Endothelial cell (in vitro differentiated cells): ENCODE measurements around the gene ZP1. TPM values are rescaled to one million over a fixed set of nuclear protein-coding genes. Genes with fewer than 3 reads are reported as not detected.

Source experiments
- DNase-seq: peaks from one replicate; pipeline ENCODE4 v3.0.0; 2021; ENCODE audit warnings: low spot score
- H3K27ac Mint-ChIP-seq: one replicate; pipeline ENCODE4 v1.8.0; 2021; ENCODE audit warnings: mixed read lengths, inconsistent platforms; ENCODE audit not compliant: unreplicated experiment
- H3K27me3 Mint-ChIP-seq: one replicate; pipeline ENCODE4 v1.8.0; 2021; ENCODE audit warnings: mild to moderate bottlenecking, moderate library complexity, mixed read lengths, inconsistent platforms; ENCODE audit not compliant: unreplicated experiment
- H3K36me3 Mint-ChIP-seq: one replicate; pipeline ENCODE4 v1.8.0; 2021; ENCODE audit warnings: mild to moderate bottlenecking, low read depth, mixed read lengths, inconsistent platforms; ENCODE audit not compliant: unreplicated experiment
- H3K4me1 Mint-ChIP-seq: one replicate; pipeline ENCODE4 v1.8.0; 2021; ENCODE audit warnings: mild to moderate bottlenecking, mixed read lengths, inconsistent platforms; ENCODE audit not compliant: unreplicated experiment
- H3K4me3 Mint-ChIP-seq: one replicate; pipeline ENCODE4 v1.8.0; 2021; ENCODE audit warnings: mild to moderate bottlenecking, mixed read lengths, inconsistent platforms; ENCODE audit not compliant: unreplicated experiment
- H3K9me3 Mint-ChIP-seq: one replicate; pipeline ENCODE4 v1.8.0; 2021; ENCODE audit warnings: mixed read lengths, inconsistent platforms; ENCODE audit not compliant: unreplicated experiment
- total RNA-seq: library from RNA; stranded (reverse); fragmentation: NEBNext Ultra II Directional; extraction: Animal tissue kit (Norgen Biotek cat#: 25700); gene quantifications from one replicate; pipeline ENCODE4 v1.2.1, GENCODE V29; 2021; ENCODE audit not compliant: unreplicated experiment
- TF ChIP-seq, protein P1 (sequence below): fragments of 200-600 bp; sonication (generic); IDR thresholded peaks from one replicate; pipeline ENCODE4 v1.5.0; 2021; ENCODE audit warnings: antibody characterized with exemption; ENCODE audit not compliant: unreplicated experiment

Gene ZP1
- total RNA-seq, 1 donor from 2014 or later, result not detected

DNA sequence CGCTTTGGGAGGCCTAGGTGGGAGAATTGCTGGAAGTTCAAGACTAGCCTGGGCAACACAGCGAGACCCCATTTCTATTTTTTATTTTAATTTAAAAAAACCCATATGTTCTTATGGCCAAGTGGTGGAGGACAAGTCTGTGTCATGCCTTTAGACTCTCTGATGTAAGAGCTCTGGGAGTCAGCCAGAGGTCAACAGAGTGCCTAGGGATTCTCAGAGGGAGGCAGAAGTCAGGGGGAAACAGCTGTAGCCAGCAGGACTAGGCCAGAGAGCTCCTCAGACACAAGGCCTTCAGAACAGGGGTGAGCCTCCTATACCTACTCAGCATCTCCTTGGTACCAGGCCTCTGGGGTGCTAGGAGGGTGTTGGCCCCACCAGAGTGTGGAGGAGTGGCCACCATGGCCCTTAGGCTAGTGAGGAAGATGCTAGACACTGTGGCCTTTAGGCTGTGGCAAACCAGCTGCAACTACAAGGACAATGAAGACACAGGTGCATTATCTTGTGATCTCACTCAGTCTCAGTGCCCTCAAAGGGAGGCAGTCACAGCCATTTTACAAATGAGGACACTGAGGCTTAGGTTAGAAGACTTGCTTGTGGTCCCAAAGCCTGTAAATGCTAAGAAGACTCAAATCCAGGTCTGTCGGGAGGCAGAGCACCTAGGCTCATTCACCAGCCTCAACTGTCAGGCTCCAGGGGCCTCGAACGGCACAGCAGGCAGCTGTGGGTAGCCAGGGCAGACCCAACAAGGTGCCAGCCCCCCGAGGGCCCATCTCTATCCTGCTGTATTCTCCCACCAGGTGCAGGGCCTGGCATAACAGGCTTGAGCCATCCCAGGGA is 5.0 kb downstream of the ZP1 start:
- TF ChIP-seq, protein P1, sequence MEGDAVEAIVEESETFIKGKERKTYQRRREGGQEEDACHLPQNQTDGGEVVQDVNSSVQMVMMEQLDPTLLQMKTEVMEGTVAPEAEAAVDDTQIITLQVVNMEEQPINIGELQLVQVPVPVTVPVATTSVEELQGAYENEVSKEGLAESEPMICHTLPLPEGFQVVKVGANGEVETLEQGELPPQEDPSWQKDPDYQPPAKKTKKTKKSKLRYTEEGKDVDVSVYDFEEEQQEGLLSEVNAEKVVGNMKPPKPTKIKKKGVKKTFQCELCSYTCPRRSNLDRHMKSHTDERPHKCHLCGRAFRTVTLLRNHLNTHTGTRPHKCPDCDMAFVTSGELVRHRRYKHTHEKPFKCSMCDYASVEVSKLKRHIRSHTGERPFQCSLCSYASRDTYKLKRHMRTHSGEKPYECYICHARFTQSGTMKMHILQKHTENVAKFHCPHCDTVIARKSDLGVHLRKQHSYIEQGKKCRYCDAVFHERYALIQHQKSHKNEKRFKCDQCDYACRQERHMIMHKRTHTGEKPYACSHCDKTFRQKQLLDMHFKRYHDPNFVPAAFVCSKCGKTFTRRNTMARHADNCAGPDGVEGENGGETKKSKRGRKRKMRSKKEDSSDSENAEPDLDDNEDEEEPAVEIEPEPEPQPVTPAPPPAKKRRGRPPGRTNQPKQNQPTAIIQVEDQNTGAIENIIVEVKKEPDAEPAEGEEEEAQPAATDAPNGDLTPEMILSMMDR, result no peak
- Mint-ChIP-seq H3K9me3 (no peaks in the 10 kb centered on the region), H3K4me3 (no peak overlapping the region), H3K27ac (no peak overlapping the region), H3K36me3 (no peaks in the 10 kb centered on the region), H3K27me3 (peaks cover 5% of the 10 kb centered on the region), H3K4me1 (peaks cover 7% of the 10 kb centered on the region)
- no peak for DNase-seq

DNA sequence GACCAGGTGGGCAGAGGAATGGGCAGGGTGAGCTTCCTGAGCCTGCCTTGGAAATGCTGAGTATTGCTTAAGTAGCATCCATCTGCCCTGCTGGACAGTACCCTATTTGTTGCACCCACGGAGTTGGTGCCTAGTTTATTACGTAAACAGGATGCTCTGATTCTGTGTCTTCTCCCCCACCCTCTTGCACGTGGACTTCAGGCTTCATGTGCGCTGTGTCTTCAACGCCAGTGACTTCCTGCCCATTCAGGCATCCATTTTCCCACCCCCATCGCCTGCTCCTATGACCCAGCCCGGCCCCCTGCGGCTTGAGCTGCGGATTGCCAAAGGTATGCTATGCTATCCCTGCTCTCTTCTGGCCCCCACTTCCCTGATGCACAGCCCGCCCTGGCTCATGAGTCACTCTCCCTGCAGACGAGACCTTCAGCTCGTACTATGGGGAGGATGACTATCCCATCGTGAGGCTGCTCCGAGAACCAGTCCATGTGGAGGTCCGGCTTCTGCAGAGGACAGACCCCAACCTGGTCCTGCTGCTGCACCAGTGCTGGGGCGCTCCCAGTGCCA is 5.7 kb downstream of the ZP1 start:
- H3K27me3 Mint-ChIP-seq, result peaks cover 5% of the 10 kb centered on the region
- no peak overlapping the region for H3K27ac Mint-ChIP-seq
- TF ChIP-seq, protein P1, result no peak
- no peak for DNase-seq
- H3K36me3 Mint-ChIP-seq, result no peaks in the 10 kb centered on the region
- no peaks in the 10 kb centered on the region for H3K9me3 Mint-ChIP-seq
- no peak overlapping the region for H3K4me3 Mint-ChIP-seq
- peaks cover 14% of the 10 kb centered on the region for H3K4me1 Mint-ChIP-seq

DNA sequence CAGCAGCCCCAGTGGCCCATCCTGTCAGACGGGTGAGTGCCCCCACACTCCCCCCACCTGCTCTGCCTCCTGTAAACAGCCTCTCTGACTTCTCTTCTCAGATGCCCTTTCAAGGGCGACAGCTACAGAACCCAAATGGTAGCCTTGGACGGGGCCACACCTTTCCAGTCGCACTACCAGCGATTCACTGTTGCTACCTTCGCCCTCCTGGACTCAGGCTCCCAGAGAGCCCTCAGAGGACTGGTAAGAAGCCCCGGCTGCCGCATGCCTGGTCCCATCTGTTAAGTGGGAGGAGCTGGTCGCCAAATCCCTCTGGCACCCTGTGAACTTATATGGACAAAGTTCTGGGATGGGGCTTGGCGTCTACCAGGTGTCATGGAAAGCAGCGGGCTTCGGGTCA is 6.2 kb downstream of the ZP1 start:
- Mint-ChIP-seq H3K27ac (no peak overlapping the region), H3K9me3 (no peaks in the 10 kb centered on the region), H3K4me3 (no peak overlapping the region), H3K27me3 (peaks cover 5% of the 10 kb centered on the region), H3K4me1 (peaks cover 18% of the 10 kb centered on the region), H3K36me3 (no peaks in the 10 kb centered on the region)
- no peak for DNase-seq
- TF ChIP-seq, protein P1, result no peak

DNA sequence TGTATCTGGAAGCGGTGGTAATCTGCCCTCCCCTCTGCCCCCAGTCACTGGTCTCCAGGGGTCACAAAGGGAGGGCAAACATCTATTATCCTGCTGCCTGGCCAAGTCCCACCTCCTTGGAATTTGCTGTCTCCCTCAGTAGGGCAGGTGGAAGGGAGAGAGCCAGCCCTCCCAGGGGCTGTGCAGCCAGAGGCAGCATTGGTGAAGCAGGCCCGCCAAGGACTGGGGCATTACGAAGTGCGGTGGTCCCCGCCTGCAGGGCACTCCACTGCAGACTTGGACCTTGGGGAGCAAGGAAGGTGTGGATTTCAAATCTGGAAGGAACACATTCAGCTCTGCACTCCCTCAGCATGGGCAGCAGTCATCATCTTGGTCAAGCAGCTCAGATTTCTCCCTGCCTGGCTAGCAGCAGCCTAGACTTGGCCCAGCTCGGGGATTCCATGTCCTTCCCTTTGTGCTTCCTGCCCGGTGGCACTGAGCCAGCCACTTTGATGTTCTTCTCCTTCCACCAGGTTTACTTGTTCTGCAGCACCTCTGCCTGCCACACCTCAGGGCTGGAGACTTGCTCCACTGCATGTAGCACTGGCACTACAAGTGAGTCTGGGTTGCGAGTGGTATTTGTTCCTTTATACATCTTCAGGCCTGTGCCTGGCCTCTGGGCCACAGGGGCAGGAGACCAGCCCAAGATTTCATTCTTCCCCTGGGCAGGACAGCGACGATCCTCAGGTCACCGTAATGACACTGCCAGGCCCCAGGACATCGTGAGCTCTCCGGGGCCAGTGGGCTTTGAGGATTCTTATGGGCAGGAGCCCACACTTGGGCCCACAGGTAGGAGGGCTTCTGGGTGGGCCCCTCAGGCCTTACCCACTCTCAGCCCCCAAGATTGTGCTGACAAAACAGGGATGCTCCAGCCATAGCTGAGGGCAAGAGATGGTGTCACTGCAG is 7.4 kb downstream of the ZP1 start:
- Mint-ChIP-seq H3K36me3 (no peaks in the 10 kb centered on the region), H3K27ac (no peak overlapping the region), H3K4me3 (no peak overlapping the region), H3K27me3 (peaks cover 3% of the 10 kb centered on the region), H3K9me3 (no peaks in the 10 kb centered on the region), H3K4me1 (peaks cover 18% of the 10 kb centered on the region)
- no peak for DNase-seq
- TF ChIP-seq, protein P1, result no peak
